Measurements from ENCODE around the gene EPHA7. TPM values are rescaled to one million over a fixed set of nuclear protein-coding genes. Genes with fewer than 3 reads are reported as not detected.

The EPHA7 gene
- total RNA-seq, 2 donors from 2014 or later = 0.14 to 1.8 TPM

- Histone ChIP-seq H3K27me3 (replicated peaks; ENCODE audit: insufficient read depth) (no peaks in the 10 kb centered on the region), H3K4me1 (ENCODE audit: control insufficient read depth in 1 of 2, low read depth in 2 of 2) (no peaks in the 10 kb centered on the region), H3K4me3 (no peak overlapping the region), H3K27ac (no peak overlapping the region), H3K36me3 (no peaks in the 10 kb centered on the region), H3K9me3 (no peaks in the 10 kb centered on the region)
- no peak for TF ChIP-seq CTCF (IDR thresholded peaks at IDR 0.05)
- DNase-seq (ENCODE audit: low spot score) = no peak
- ATAC-seq (ENCODE audit: insufficient number of reproducible peaks, low FRiP score, low read depth) = no peak
Observed at GRCh38 chr6:93235775-93236174, 183.6 kb downstream of the EPHA7 start.

- H3K9me3 ChIP-seq = no peaks in the 10 kb centered on the region
- no peak overlapping the region for H3K4me3 ChIP-seq
- H3K36me3 ChIP-seq = no peaks in the 10 kb centered on the region
- H3K27me3 ChIP-seq (replicated peaks; ENCODE audit: insufficient read depth) = no peaks in the 10 kb centered on the region
- no peak for DNase-seq (ENCODE audit: low spot score)
- no peak for ATAC-seq (ENCODE audit: insufficient number of reproducible peaks, low FRiP score, low read depth)
- no peak for TF ChIP-seq CTCF (IDR thresholded peaks at IDR 0.05)
- H3K27ac ChIP-seq = no peak overlapping the region
- H3K4me1 ChIP-seq (ENCODE audit: control insufficient read depth in 1 of 2, low read depth in 2 of 2) = no peaks in the 10 kb centered on the region
Observed at GRCh38 chr6:93226822-93227221, 192.5 kb downstream of the EPHA7 start.

- ATAC-seq (ENCODE audit: insufficient number of reproducible peaks, low FRiP score, low read depth) = no peak
- no peak for TF ChIP-seq CTCF (IDR thresholded peaks at IDR 0.05)
Observed at GRCh38 chr6:93222071-93222851, 197.1 kb downstream of the EPHA7 start.

GRCh38 chr6:93219447-93219846 lies 199.9 kb downstream of the EPHA7 start:
- no peak for ATAC-seq (ENCODE audit: insufficient number of reproducible peaks, low FRiP score, low read depth)
- Histone ChIP-seq H3K4me3 (no peak overlapping the region), H3K4me1 (ENCODE audit: control insufficient read depth in 1 of 2, low read depth in 2 of 2) (no peaks in the 10 kb centered on the region), H3K27ac (no peak overlapping the region), H3K27me3 (replicated peaks; ENCODE audit: insufficient read depth) (no peaks in the 10 kb centered on the region), H3K9me3 (no peaks in the 10 kb centered on the region), H3K36me3 (no peaks in the 10 kb centered on the region)
- no peak for TF ChIP-seq CTCF (IDR thresholded peaks at IDR 0.05)
- DNase-seq (ENCODE audit: low spot score) = no peak

More at GRCh38 chr6:93222071-93222851, 197.1 kb downstream of the EPHA7 start:
- Histone ChIP-seq H3K27me3 (replicated peaks; ENCODE audit: insufficient read depth) (no peaks in the 10 kb centered on the region), H3K36me3 (no peaks in the 10 kb centered on the region), H3K27ac (no peak overlapping the region), H3K4me1 (ENCODE audit: control insufficient read depth in 1 of 2, low read depth in 2 of 2) (no peaks in the 10 kb centered on the region), H3K9me3 (no peaks in the 10 kb centered on the region), H3K4me3 (no peak overlapping the region)
- no peak for DNase-seq (ENCODE audit: low spot score)

- Histone ChIP-seq H3K4me3 (no peak overlapping the region), H3K36me3 (no peaks in the 10 kb centered on the region), H3K27ac (no peak overlapping the region), H3K9me3 (no peaks in the 10 kb centered on the region), H3K27me3 (replicated peaks; ENCODE audit: insufficient read depth) (no peaks in the 10 kb centered on the region), H3K4me1 (ENCODE audit: control insufficient read depth in 1 of 2, low read depth in 2 of 2) (no peaks in the 10 kb centered on the region)
- ATAC-seq (ENCODE audit: insufficient number of reproducible peaks, low FRiP score, low read depth) (no peak), DNase-seq (ENCODE audit: low spot score) (no peak)
- no peak for TF ChIP-seq CTCF (IDR thresholded peaks at IDR 0.05)
Observed at GRCh38 chr6:93218096-93218495, 201.3 kb downstream of the EPHA7 start.
